Erythroblast (primary cell): Measurements from ENCODE around the gene TSNAXIP1.

Experiments
- GATA1 ChIP-seq: IDR thresholded peaks from 2 replicates; pipeline ENCODE4 v1.6.1; 2011; ENCODE audit warnings: low read depth, mild to moderate bottlenecking, control low read depth, low read length, moderate library complexity
- POLR2A ChIP-seq: IDR thresholded peaks from 2 replicates; pipeline ENCODE4 v1.6.1; 2011; ENCODE audit warnings: mild to moderate bottlenecking, low read length

DNA sequence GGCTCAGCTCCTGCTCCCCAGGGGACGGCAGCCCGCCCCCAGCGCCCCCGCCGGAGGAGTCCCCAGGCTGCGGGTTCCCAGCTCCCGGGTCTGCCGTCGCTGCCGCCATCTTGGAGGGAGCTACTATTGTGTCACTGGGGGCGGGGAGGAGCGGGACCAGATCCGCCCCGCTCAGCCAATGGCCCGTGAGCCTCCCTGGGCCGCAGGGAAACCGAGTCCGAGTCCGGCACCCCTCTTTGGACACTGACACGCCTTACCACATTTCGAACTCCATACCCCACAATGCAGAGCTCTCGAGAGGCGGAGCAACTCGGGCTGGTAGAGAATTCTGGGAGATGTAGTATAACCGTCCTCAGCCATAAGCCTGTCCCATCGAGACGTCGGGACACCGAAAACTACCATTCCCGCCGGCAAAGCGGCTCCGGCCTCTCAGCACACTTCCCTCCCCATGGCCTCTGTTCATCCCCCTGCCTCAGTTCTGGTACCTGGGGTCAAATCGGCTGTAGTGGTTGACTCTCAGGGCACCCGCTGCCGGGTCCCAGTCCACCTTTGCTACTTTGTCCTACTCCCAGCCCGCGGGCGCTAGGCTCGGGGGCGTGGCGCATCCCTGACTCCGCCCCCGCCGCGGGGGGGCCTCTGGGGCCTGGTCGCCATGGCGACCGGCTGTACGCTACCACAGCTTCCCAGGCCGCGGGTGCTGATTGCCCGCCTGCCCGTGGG, at the start of gene TSNAXIP1, which contains the start of gene RANBP10:
- TF ChIP-seq POLR2A (peak; percentile 96), GATA1 (no peak)
